Measurements from ENCODE around the gene RANBP3. TPM values are rescaled to one million over a fixed set of nuclear protein-coding genes. Genes with fewer than 3 reads are reported as not detected.

The RANBP3 gene
- total and polyA plus RNA-seq, 2 of the 8 experiments (the other 6 are each of a cell fraction or from before 2014, with no cell fraction given) = 95.4 to 122 TPM

GRCh38 chr19:5922161-5922545 lies 55.8 kb downstream of the RANBP3 start (continued):
- TF ChIP-seq ATF2 (IDR thresholded peaks at IDR 0.05; ENCODE audit: low read length) (no peak), MAFK (IDR thresholded peaks at IDR 0.05; ENCODE audit: low read depth, low read length) (no peak)

Data from H1 (cell line).